ENCODE data around the gene BOLL. TPM values are rescaled to one million over a fixed set of nuclear protein-coding genes. Genes with fewer than 3 reads are reported as not detected.
"Not testable (repeated sequence)": the region's sequence is repeated elsewhere in the genome, so short reads cannot be mapped to it uniquely, and the experiment has no call there.

BOLL gene
- total RNA-seq, 1 donor from 2014 or later = not detected

GRCh38 chr2:197705912-197706838 is 78.9 kb downstream of the BOLL start:
- DNase-seq = peak; percentile 21

DNA sequence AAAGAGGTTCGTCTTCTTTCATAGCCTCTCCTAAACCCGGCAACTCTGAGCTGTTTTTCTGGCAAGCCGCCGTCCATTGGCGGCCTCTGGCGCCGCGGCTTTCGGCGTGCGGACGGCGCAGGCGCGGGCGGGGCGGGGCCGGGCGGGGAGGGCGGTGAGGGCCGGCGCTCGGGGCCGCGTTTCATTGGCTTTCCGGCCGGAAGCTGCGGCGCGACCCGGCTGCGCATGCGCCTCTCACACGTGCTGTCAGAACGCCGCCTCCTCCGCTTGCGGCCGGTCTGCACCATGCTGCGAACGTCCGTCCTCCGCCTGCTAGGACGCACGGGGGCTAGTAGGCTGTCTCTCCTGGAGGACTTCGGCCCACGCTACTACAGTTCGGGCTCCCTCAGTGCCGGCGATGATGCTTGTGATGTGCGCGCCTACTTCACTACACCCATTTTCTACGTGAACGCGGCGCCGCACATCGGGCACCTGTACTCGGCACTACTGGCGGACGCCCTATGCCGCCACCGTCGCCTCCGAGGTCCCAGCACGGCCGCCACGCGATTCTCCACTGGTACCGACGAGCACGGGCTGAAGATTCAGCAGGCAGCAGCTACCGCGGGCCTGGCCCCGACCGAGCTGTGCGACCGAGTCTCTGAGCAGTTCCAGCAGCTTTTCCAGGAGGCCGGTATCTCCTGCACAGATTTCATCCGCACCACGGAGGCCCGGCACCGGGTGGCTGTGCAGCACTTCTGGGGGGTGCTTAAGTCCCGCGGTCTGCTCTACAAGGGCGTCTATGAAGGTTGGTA is 79.8 kb downstream of the BOLL start, which contains the start of gene MARS2:
MARS2 (plus strand) TSS at position 249 of the 791 bp plus-strand sequence; CDS start at position 286, 37 bp downstream.
- DNase-seq = peak; percentile 96

- peak; percentile 6 for DNase-seq
Measured at GRCh38 chr2:197704434-197705120, 80.5 kb downstream of the BOLL start.

DNA sequence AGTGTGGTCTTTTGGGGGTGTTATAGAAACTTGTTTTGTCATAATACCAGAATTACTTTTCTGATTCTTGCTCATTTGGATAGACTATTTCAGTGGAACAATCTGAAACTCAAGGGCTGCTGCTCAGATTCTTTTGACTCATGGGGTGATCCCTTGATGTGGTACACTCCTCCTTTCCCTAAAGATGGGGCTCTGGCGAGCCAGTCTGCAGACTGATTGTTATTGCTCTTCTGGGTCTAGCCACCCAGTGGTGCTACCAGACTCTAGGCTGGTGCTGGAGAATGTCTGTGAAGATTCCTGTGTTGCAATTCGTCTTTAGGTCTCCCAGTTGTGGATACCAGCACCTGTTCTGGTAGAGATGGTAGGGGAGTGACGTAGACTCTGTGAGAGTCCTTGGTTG is 84.2 kb downstream of the BOLL start:
- DNase-seq = no peak

DNA sequence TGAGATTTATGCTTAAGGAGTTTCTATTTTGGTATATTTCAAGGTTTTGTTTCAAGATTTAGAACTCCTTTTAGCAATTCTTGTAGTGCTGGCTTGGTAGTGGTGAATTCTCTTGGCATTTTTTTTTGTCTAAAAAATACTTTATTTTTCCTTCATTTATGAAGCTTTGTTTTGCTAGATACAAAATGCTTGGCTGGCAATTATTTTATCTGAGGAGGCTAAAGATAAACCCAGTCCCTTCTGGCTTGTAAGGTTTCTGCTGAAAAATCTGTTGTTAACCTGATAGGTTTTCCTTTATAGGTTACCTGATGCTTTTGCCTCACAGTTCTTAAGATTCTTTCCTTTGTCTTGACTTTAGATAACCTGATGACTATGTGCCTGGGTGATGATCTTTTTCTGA is 85.4 kb downstream of the BOLL start:
- not testable (repeated sequence) for DNase-seq

GRCh38 chr2:197696571-197696970 is 88.5 kb downstream of the BOLL start:
- not testable (repeated sequence) for DNase-seq

GRCh38 chr2:197695971-197696370 is 89.1 kb downstream of the BOLL start:
- DNase-seq = not testable (repeated sequence)

DNA sequence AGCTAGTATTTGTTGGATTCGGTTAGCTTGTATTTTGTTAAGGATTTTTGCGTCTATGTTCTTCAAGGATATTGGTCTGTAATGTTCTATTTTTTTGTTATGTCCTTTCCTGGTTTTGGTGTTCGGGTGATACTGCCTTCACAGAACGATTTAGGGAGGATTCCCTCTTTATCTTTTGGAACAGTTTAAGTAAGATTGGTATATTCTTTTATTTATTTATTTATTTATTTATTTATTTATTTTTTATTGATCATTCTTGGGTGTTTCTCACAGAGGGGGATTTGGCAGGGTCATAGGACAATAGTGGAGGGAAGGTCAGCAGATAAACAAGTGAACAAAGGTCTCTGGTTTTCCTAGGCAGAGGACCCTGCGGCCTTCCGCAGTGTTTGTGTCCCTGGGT is 89.9 kb downstream of the BOLL start:
- DNase-seq = not testable (repeated sequence)

DNA sequence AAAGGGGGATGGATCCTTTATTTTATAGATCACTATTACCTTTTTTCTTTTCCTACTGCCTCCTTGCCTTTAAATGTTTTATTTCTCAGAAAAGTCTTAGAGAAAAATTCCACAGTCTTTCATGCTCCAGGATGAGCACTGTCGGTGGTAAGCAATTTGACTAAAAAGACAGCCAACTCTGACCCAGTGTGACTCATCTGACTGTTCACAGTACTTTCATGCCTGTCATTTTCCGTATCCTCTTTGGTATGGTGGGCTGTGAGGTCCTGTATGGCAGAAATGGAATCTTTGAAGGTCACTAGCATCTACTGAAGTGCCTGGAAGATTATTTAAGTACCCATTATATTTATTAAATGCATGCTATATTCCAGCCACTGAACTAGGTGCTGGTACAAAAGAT is 107.6 kb downstream of the BOLL start:
- DNase-seq = peak; percentile 24

DNA sequence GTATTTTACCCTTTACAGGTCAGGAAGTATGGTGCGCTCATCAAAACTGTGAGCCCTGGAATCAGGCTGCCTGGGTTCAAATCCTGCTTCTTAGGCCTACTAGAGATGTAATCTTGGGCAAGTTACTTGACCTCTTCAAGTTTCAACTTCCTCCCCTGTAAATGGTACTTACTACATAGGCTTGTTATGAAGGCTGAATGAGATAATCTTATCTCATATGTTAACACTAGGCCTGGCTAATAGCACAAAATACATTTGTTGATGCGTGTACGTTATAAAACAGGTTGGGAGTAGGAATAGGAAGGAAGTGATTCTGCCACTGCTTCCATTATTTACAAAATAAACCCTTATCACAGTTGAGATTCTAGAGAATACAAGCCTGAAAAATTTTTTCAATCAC is 108.1 kb downstream of the BOLL start:
- peak; percentile 7 for DNase-seq

Other genes with a start within 250 kb of the BOLL start
- 14.4 and 22.0 TPM in 2 replicates for gene RFTN2, start 109.7 kb downstream of the BOLL start, total RNA-seq
- 8.7 and 9.4 TPM in 2 replicates for gene MARS2, start 80.0 kb downstream of the BOLL start, total RNA-seq
- gene PLCL1, start 19.3 kb upstream of the BOLL start, total RNA-seq = 0.51 and 0.68 TPM in 2 replicates